ENCODE data around the gene SKA1.

SKA1 gene

GRCh38 chr18:50338715-50339114, 36.1 kb upstream of the SKA1 start:
- TF ChIP-seq CTCF (IDR thresholded peaks at IDR 0.05; ENCODE audit: control extremely low read depth, extremely low read depth, low read depth, missing control alignments): no peak
- ChIA-PET CTCF (interaction anchor here (1.1 to 4.7 kb wide), 5 partner anchors 12 to 131 kb away, joined by 3 to 41 read pairs (median 3); no protein-coding TSS in a partner anchor), POLR2A (no interaction called here)
- DNase-seq (ENCODE audit: extremely low spot score): no peak

GRCh38 chr18:50340078-50340477, 34.8 kb upstream of the SKA1 start:
- DNase-seq (ENCODE audit: extremely low spot score): no peak
- POLR2A ChIA-PET: no interaction called here
- TF ChIP-seq CTCF (IDR thresholded peaks at IDR 0.05; ENCODE audit: control extremely low read depth, extremely low read depth, low read depth, missing control alignments): no peak
- CTCF ChIA-PET: interaction anchor here (0.9 to 4.7 kb wide), 3 partner anchors 12 to 25 kb away, joined by 3 to 41 read pairs (median 5); no protein-coding TSS in a partner anchor

- no peak for TF ChIP-seq CTCF (IDR thresholded peaks at IDR 0.05; ENCODE audit: control extremely low read depth, extremely low read depth, low read depth, missing control alignments)
- CTCF ChIA-PET: interaction anchor here (3.2 kb wide), 1 partner anchor 16 kb away, joined by 14 read pairs; no protein-coding TSS in a partner anchor
- DNase-seq (ENCODE audit: extremely low spot score): no peak
- POLR2A ChIA-PET: no interaction called here
These were observed 33.4 kb upstream of the SKA1 start for GRCh38 chr18:50341443-50341842.

- TF ChIP-seq CTCF (IDR thresholded peaks at IDR 0.05; ENCODE audit: control extremely low read depth, extremely low read depth, low read depth, missing control alignments): no peak
- ChIA-PET CTCF (interaction anchor here (1.7 kb wide), 1 partner anchor 25 kb away, joined by 6 read pairs; no protein-coding TSS in a partner anchor), POLR2A (no interaction called here)
- no peak for DNase-seq (ENCODE audit: extremely low spot score)
These were observed 24.1 kb upstream of the SKA1 start for GRCh38 chr18:50350699-50351098.

- POLR2A ChIA-PET: interaction anchor here (0.9 kb wide), 1 partner anchor 75 kb away, joined by 4 read pairs; the partner anchor contains the start of gene MBD1
- peak; percentile 34 for DNase-seq (ENCODE audit: extremely low spot score)
- CTCF ChIA-PET: interaction anchor here (0.8 to 5.3 kb wide), 57 partner anchors 11 to 846 kb away, joined by 3 to 134 read pairs (median 7); partner anchors contain the start of genes CFAP53, MBD1, MYO5B and SKA1
- peak; percentile 30 for TF ChIP-seq CTCF (IDR thresholded peaks at IDR 0.05; ENCODE audit: control extremely low read depth, extremely low read depth, low read depth, missing control alignments)
These were observed 18.6 kb upstream of the SKA1 start for GRCh38 chr18:50356036-50356945.

GRCh38 chr18:50358844-50359243, 16.0 kb upstream of the SKA1 start:
- ChIA-PET POLR2A (no interaction called here), CTCF (interaction anchor here (1.1 to 3.6 kb wide), 8 partner anchors 16 to 163 kb away, joined by 3 to 24 read pairs (median 4); partner anchors contain the start of genes MYO5B and SKA1)

More at GRCh38 chr18:50358844-50359243, 16.0 kb upstream of the SKA1 start:
- TF ChIP-seq CTCF (IDR thresholded peaks at IDR 0.05; ENCODE audit: control extremely low read depth, extremely low read depth, low read depth, missing control alignments): no peak
- DNase-seq (ENCODE audit: extremely low spot score): no peak

Data from GM10248 (cell line).